ENCODE results near the gene RSU1.

The RSU1 gene

DNA sequence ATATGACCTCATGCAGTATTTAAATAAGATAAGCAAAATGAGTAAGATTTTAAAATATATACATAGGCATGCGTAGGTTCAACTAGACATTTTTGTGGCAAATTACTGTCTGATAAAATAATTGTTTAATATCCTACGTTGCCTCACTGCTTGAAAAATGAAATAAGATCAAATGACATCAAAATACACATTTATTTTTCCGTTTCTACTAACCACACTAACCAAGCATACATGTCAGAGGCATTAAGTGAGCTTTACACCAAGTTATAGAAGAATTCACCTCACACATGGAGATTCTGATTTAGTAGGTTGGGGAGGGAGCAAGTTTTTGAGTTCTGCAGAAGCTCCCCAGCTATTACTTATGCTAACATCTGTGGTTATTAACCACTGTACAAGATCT is 66.8 kb downstream of the RSU1 start:
- FAIRE-seq, result no peak
- no peak for DNase-seq (ENCODE audit: extremely low spot score, insufficient read length, low read depth)

DNA sequence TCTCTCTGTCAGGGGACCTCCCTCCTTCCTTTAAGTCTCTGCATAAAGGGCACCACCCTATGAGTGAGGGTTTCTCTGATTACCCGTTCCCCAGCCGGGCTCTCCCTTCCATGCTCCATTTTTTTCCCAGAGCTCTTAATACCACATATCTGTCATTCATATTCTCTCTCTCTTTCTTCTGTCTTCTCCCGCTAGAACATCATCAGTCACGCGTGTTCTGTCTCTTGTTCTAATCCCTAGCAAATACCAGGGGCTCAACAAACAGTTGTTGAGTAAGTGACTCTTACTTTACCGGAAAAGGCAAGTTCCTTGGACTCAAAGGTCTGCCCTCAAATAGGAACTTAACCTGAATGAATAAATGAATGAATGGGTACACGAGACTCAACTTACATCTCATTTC is 68.5 kb downstream of the RSU1 start:
- DNase-seq (ENCODE audit: extremely low spot score, insufficient read length, low read depth) (no peak), FAIRE-seq (no peak)

DNA sequence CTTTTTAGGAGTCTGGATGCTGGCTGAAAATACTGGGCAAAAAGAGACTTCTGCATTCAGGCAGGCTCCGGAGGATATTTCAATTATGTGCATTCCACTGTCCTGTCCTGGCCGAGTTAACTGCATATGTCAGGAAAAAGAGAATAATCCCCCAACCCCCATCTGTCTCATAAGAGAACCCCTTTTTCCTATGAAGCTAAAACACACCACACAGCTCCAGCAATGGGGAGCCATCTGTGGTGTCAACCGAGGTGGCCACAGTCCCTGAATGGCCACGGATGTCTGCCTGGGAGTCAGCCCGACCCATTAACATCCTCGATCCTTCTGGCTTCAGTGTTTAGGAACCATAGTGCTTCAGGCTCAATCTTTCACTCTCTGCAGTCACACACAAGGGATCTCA is 70.4 kb downstream of the RSU1 start:
- no peak for DNase-seq (ENCODE audit: extremely low spot score, insufficient read length, low read depth)
- FAIRE-seq, result no peak

DNA sequence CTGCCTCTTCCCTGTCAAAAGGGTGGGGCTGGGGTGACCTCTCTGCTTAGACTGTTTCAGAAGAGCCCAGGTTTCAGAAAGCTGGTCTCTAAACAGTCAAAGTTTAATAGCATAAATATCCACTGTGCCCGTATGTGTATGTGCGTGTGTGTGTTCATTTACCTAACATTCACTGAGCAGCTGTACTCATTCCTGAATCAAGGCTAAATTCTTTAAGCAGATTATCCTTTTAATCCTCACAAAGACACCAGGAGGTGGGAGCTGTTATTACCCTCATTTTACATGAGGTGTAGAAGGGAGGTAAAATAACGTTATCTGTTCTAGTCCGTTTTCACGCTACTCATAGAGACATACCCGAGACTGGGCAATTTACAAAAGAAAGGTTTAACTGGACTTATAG is 72.2 kb downstream of the RSU1 start:
- DNase-seq (ENCODE audit: extremely low spot score, insufficient read length, low read depth), result no peak
- FAIRE-seq, result no peak

DNA sequence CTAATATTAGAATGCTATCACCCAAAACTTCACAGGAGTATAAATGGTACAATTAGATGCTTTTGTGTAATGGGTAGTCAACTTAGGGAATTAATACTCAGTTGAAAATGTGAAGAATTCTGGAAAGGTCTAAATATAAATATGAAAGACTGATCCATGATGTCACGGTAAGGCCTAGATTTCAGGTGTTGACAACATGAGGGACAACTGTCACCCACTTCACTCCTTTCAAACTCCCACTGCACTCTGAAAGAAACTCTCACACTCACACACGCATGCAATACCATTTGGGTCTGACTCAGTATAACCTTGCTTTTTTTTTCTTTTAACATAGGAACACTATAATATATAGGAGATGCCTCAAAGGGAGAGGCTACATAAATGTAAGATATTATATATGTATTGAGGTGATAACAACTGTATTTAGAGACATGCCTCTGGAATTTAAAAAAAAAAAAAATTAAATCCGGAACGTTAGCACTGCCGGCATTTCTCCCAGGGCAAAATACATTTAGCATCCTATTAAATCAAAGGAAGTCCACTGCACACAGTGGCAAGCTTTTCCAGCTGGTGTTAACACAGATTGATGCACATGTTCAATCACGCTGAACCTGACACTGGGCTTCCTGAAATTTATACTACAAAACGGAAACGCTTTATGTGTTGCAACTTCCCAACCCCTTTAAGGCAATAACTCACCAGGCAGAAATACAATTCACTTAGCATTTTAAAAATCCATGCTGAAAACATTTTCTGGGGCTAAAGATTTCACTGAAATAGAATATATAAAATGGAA is 74.9 kb downstream of the RSU1 start:
- FAIRE-seq (no peak), DNase-seq (ENCODE audit: extremely low spot score, insufficient read length, low read depth) (no peak)

DNA sequence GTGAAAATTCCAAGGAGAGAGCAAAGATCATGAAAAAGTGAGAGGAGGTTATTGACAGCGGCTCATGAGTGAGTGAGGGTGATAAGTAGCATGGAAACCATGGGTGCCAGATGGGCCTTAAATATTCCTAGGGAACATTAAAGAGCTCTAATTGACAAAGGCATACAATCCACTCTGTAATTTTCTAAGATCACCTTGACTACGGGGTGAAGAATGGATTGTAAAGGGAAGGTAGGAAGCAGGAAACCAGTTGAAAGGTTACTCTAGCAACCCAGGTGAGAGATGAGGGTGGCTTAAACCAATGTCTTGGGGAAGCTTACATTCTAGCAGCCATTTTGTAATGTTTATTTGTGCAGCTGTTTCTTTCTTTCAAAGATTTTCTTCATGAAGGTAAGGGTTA is 75.7 kb downstream of the RSU1 start:
- DNase-seq (ENCODE audit: extremely low spot score, insufficient read length, low read depth), result no peak
- FAIRE-seq, result no peak

DNA sequence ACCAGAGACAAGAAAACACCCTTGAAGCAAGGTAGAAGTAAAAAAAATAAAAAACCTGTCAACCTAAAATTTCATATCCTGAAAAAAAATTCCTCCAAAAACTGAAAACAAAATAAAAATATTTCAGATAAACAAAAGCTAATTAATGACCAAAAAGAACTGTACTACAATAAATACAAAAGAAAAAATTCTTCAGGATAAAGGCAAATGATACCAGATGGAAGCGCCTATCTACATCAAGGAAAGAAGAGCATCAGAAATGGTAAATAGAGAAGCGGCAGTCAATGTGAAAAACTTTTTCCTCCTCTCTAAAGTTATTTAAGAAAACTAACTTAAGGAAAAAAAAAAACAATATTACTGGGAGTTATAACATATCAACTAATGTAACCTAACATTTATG is 79.8 kb downstream of the RSU1 start:
- FAIRE-seq (no peak), DNase-seq (ENCODE audit: extremely low spot score, insufficient read length, low read depth) (no peak)

DNA sequence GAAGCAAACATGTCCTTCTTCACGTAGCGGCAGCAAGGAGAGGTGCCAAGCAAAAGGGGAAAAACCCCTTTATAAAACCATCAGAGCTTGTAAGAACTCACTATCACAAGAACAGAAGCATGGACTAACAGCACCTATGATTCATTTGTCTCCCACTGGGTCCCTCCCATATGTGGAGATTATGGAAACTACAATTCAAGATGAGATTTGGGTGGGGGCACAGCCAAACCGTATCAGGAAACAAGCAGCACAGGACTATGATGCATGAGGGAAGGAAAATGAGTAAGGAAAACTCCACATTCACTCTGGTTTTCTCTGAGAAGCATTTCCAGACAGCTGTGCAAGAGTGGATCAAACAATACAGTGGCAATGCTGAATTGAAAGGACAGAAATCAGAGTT is 81.6 kb downstream of the RSU1 start:
- DNase-seq (ENCODE audit: extremely low spot score, insufficient read length, low read depth) (no peak), FAIRE-seq (no peak)

DNA sequence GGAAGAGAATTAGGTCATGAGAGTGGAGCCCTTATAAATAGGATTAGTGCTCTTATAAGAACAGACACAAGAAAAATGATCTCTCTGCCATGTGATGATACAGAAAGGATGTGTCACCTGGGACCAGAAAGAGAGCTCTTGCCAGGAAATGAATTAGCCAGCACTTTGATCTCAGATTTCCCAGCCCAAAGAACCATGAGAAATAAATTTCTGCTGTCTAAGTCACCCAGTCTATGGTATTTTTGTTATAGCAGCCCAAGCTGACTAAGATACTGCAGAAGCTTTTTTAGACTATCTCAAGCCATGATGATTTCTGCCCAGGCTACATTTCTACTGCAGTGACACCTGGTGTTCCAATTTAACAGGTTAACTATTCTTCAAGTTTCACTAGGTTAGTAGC is 84.8 kb downstream of the RSU1 start:
- FAIRE-seq (no peak), DNase-seq (ENCODE audit: extremely low spot score, insufficient read length, low read depth) (no peak)

DNA sequence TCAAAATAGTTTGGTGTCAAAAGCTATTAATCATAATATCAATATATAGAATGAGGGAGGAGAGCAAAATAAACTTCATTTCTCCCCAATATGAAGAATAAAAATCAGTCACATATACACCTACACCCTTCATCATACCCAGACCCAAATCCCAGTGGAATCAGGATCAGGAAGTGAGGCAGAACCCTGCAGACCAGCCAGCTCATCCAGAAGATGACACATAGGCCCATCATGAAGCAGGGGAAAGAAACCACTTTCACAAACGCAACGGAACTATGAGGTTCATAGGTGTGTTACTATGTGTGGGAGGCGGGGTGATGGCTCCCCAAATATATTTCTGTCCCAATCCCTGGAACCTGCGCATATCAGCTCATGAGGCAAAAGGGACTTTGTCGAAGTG is 89.0 kb downstream of the RSU1 start:
- no peak for DNase-seq (ENCODE audit: extremely low spot score, insufficient read length, low read depth)
- no peak for FAIRE-seq

DNA sequence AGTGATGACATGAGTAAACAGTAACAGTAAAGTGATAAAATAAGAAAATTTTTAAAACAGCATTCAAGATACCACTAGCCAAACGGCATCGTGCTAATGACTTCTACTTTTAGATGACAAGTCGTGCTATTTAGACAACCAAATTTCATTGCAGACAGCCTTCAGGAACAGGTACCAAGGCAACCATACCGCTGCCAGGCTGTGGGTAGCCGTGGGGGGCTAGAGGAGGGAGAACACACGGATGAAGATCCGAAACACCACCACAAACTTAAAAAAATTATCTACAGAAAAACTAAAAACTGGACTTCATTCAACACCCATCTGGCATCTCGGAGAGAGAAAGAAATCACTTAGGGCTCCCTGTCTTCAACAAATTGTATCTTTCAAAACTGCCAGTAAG is 89.6 kb downstream of the RSU1 start:
- no peak for DNase-seq (ENCODE audit: extremely low spot score, insufficient read length, low read depth)
- no peak for FAIRE-seq

DNA sequence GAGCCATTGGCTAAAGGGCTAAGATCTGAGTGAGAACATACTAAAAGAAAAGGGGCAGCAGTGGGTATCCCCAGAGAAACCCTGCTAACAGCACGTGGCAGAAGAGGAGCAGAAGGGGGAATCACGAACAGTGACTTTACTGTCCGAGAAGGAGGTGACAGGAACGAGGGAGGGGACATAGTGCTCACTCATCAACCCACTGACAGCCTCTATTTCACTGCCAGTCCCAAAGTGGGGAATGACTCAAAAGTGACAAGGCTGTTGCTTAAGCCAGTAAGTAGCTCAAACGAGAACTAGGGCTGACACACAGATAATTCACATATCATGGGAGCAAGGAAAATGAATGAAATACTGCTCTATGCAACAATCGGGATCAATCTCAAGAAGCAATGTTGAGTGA is 92.7 kb downstream of the RSU1 start:
- FAIRE-seq (no peak), DNase-seq (ENCODE audit: extremely low spot score, insufficient read length, low read depth) (no peak)

DNA sequence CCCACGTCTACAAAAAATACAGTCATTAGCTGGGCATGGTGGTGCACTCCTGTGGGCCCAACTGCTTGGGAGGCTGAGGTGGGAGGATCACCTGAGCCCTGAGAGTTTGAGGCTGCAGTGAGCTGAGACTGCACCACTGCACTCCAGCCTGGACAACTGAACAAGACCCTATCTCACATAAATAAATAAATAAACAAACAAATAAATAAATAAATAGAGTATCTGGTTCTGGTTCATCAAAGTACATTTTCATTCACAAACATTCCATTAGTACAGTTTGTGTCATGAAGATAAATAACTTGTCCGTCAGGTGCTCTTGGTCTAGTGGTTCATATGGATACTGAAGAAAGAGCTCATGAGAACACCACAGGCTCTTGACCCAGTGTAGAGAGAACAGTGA is 96.4 kb downstream of the RSU1 start:
- no peak for DNase-seq (ENCODE audit: extremely low spot score, insufficient read length, low read depth)
- no peak for FAIRE-seq

DNA sequence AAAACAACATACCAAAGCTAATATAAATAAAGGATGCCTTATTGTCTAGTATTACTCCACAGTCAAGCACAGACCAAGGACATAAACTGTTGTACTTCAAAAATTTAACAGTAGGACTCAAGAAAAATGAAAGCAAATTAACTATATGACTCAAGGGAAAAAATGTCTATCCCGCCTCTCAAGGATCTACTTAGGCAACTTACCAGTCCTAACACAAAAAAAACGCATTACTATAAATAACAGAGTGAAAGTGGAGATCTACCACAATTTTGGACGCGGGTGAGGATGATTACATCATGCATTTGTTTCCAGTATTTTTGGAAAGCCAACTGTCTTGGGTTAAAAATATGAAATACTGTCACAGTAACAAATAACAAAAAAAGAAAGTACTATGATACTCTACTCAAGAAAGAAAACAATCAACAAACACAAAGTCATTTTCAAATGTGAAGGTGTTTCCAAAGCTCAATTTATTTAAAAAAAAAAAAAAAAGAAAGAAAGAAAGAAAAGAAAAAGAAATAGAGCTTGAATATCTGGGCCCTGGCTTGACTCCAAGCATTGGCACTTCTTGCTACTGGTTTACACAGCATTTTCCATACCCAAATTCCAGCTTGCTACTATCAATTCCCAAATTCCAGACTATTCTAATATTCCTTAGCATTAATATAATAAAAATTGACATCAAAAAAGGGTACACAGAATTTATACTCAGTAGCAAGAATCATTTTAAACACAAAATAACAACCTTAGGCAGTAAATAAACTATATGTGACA is 99.4 kb downstream of the RSU1 start:
- no peak for DNase-seq (ENCODE audit: extremely low spot score, insufficient read length, low read depth)
- no peak for FAIRE-seq

DNA sequence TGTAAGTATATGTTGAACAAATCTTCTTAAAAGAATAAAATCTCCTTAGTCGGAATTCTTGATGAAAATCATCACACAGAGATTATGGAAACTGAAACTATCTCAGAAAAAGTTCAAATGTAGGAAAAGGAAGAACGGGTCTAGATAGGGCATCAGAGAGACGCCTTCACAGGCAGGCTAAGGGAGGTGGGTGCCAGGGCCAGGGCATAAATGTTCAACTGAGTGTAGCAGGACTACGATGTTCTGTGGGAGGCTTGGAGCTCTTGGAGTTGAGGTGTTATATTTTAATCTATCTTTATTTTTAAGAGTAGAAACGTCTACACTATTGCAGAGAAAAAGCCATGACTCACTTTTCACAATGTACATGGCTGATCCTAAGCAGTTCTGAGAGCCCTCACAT is 101.2 kb downstream of the RSU1 start:
- FAIRE-seq (no peak), DNase-seq (ENCODE audit: extremely low spot score, insufficient read length, low read depth) (no peak)

DNA sequence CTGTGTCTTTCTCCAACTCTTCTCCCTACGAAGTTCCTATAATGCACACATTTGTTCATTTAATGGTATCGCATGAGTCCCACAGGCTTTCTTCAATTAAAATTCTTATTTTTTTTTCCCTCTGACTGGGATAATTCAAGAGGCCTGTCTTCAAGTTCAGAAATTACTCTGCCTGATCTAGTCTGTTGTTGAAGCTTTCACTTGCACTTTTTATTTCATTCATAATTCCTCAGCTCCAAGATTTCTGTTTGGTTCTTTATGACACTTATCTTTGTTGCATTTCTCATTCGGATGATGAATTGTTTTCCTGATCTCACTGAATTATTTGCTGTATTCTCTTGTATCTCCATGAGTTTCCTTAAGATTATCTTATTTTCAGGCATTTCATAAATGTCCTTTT is 103.9 kb downstream of the RSU1 start:
- DNase-seq (ENCODE audit: extremely low spot score, insufficient read length, low read depth) (no peak), FAIRE-seq (no peak)

DNA sequence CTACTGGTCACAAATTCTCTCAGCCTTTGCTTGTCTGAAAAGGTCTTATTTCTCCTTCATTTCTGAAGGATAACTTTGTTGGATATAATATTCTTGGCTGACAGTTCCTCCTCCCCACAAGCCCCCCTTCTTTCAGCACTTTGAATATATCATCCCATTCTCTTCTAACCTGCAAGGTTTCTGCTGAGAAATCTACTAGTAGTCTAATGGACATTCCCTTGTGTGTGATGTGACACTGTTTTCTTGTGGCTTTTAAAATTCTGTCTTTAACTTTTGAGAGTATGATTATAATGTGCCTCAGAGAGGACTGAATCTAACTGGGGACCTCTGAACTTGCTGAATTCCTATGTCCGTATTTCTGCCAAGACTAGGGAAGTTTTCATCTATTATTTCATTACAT is 104.3 kb downstream of the RSU1 start:
- DNase-seq (ENCODE audit: extremely low spot score, insufficient read length, low read depth) (no peak), FAIRE-seq (no peak)

DNA sequence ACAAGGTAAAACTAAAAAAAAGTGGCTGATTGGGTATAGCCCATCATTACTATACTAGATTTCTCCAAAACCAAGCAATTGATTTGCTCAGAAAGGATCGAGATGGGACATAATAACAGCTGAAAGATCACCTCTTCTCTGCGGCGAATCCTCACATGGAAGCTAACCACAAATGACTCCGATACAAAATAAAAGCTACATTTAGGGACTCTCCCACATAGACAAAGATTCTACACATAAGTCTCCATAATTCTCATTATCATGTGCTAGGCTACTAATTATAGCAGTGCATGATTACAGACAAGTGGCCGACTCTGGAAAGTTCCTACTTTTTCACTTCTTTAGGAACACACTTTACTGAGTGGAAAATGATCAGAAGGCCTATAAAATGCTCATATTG is 116.9 kb downstream of the RSU1 start:
- no peak for FAIRE-seq
- no peak for DNase-seq (ENCODE audit: extremely low spot score, insufficient read length, low read depth)

DNA sequence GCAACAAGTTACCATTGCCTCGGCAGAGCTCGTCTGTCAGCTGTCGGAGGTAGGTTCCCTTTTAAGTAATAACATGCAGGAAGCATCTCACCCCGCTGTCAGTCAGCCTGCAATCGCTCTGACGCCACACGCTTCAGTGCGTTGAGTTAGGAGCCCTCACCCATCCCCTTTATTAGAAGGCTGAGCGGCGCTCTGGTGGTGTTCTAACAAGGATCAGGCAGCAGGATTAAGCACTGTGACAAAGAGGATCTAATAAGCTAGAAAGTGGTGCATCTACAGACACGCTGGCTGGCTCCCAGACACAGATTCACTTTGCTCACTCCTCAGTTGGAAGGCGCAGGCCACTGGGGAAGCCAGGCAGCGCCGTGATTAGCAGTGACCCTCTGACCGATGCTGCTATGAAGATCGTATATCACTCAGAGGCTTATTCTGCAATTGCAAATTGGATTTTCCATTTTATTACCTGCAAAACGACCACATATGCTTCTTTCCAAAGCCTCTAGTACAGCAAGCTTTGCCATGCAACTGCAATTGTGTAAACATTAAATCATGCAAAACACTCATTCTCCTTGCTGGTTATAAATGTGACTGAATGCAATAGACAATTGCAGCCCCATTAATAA is 117.7 kb downstream of the RSU1 start:
- FAIRE-seq (no peak), DNase-seq (ENCODE audit: extremely low spot score, insufficient read length, low read depth) (no peak)

DNA sequence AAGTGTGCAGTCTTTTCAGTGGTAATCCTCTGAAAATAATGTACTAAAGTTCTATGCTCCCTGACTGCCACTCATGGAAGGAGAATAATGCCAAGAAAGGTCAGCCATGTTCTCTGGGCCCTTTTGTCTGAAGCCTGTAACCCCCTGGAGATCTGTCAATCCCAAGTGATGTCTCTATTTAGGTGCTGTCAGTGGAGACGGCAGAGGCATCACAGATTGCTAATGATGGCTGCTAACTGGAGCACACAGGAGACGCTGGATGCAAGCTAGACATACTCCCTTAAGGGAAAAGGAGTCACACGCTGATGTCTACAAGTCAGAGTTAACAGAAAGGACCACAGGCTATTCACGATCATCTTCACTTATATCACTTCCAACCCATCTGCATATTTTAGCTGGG is 118.8 kb downstream of the RSU1 start:
- DNase-seq (ENCODE audit: extremely low spot score, insufficient read length, low read depth) (no peak), FAIRE-seq (no peak)

DNA sequence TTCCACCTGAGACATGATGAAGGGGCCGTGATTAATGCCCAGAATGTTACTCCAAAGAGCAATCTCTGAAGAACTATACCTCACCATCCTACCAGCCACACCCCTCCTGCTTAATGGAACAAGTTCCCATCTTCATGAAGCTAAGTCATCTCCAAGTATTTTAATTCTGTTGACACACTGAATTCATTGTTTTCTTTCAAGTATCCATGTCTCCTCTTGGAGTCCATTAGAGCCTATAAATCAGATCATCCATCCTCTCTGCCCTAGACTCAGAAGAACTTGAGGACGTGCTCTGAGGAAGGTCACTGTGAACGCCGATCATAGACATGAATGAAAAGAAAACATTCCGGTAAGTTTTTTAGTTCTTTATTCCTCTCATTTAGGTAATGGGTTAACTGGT is 126.8 kb downstream of the RSU1 start:
- no peak for FAIRE-seq
- no peak for DNase-seq (ENCODE audit: extremely low spot score, insufficient read length, low read depth)
